Measurements from ENCODE around the gene EN2.

- TF ChIP-seq NFYB (IDR thresholded peaks at IDR 0.05; ENCODE audit: insufficient read depth, low read depth, low read length) (no peak), CTCF (IDR thresholded peaks at IDR 0.05 in 2 of 3, conservative IDR thresholded peaks at IDR 0.05 in 1 of 3; ENCODE audit: control insufficient read depth in 2 of 3, extremely low read depth in 1 of 3, insufficient read depth in 1 of 3, low read depth in 3 of 3, low read length in 3 of 3) (no peak), YY1 (IDR thresholded peaks at IDR 0.05; ENCODE audit: low read depth, low read length) (no peak), NFYA (IDR thresholded peaks at IDR 0.05; ENCODE audit: borderline replicate concordance, low read depth, low read length) (no peak), POLR2AphosphoS5 (IDR thresholded peaks at IDR 0.05; ENCODE audit: low read length) (no peak)
These were observed 39.4 kb downstream of the EN2 start for GRCh38 chr7:155497149-155497901.
